HG02588 (cell line): ENCODE data around the gene FFAR3.
"Not testable (repeated sequence)": the region's sequence is repeated elsewhere in the genome, so short reads cannot be mapped to it uniquely, and the experiment has no call there.

Source experiments
- ATAC-seq: cut with Tn5 transposase; IDR thresholded peaks from one replicate; pipeline ENCODE4 v1.9.1; 2021; ENCODE audit warnings: mild to moderate bottlenecking, moderate library complexity; ENCODE audit not compliant: unreplicated experiment

The FFAR3 gene

GRCh38 chr19:35373492-35373891, 15.2 kb downstream of the FFAR3 start:
- ATAC-seq, result no peak

- not testable (repeated sequence) for ATAC-seq
Observed at GRCh38 chr19:35374031-35374430, 15.8 kb downstream of the FFAR3 start.

GRCh38 chr19:35375505-35376307, 17.4 kb downstream of the FFAR3 start:
- ATAC-seq, result no peak

GRCh38 chr19:35377656-35378055, 19.4 kb downstream of the FFAR3 start:
- ATAC-seq, result no peak

- no peak for ATAC-seq
Observed at GRCh38 chr19:35378356-35378755, 20.1 kb downstream of the FFAR3 start.

- not testable (repeated sequence) for ATAC-seq
Observed at GRCh38 chr19:35379545-35379944, 21.3 kb downstream of the FFAR3 start.

GRCh38 chr19:35379992-35380391, 21.7 kb downstream of the FFAR3 start:
- no peak for ATAC-seq

- ATAC-seq, result no peak
Observed at GRCh38 chr19:35380450-35381124, 22.3 kb downstream of the FFAR3 start.

GRCh38 chr19:35381318-35381717, 23.1 kb downstream of the FFAR3 start:
- no peak for ATAC-seq

GRCh38 chr19:35381926-35382325, 23.7 kb downstream of the FFAR3 start:
- ATAC-seq, result no peak

GRCh38 chr19:35383536-35383935, 25.3 kb downstream of the FFAR3 start:
- no peak for ATAC-seq

- no peak for ATAC-seq
Observed at GRCh38 chr19:35388277-35389054, 30.2 kb downstream of the FFAR3 start.

GRCh38 chr19:35389192-35389861, 31.1 kb downstream of the FFAR3 start:
- ATAC-seq, result no peak

GRCh38 chr19:35392742-35393715, 34.8 kb downstream of the FFAR3 start:
- no peak for ATAC-seq

GRCh38 chr19:35395382-35396199, 37.3 kb downstream of the FFAR3 start:
- ATAC-seq, result no peak

- ATAC-seq, result no peak
Observed at GRCh38 chr19:35396240-35396885, 38.1 kb downstream of the FFAR3 start.

- no peak for ATAC-seq
Observed at GRCh38 chr19:35397064-35397463, 38.8 kb downstream of the FFAR3 start.

- ATAC-seq, result no peak
Observed at GRCh38 chr19:35398570-35398969, 40.3 kb downstream of the FFAR3 start.

- no peak for ATAC-seq
Observed at GRCh38 chr19:35399231-35399630, 41.0 kb downstream of the FFAR3 start.
